ENCODE results near the gene SNX32.

SNX32 gene

GRCh38 chr11:65873318-65874156 is 39.8 kb downstream of the SNX32 start:
- Histone ChIP-seq H3K27me3 (replicated peaks in 2 of 5; ENCODE audit: control insufficient read depth in 4 of 5, insufficient read depth in 5 of 5, low read length in 4 of 5) (no peaks in the 10 kb centered on the region), H3K4me1 (ENCODE audit: control extremely low read depth in 1 of 4, control insufficient read depth in 4 of 4, insufficient read depth in 4 of 4, low read length in 3 of 4) (peaks cover 0 to 53% (median 40%) of the 10 kb centered on the region in 4 experiments), H3K36me3 (ENCODE audit: control insufficient read depth in 4 of 4, insufficient read depth in 4 of 4, low read length in 3 of 4) (peaks cover 0 to 1% (median 0%) of the 10 kb centered on the region in 4 experiments), H3K4me3 (ENCODE audit: control insufficient read depth in 1 of 7, extremely low read depth in 1 of 7, insufficient read depth in 4 of 7, low read depth in 2 of 7, low read length in 6 of 7) (peak overlapping the region; percentile 10 to 82 (median 65)), H3K9me3 (ENCODE audit: control extremely low read depth in 1 of 5, control insufficient read depth in 4 of 5, insufficient read depth in 2 of 5, low read depth in 1 of 5, low read length in 4 of 5) (no peaks in the 10 kb centered on the region), H3K27ac (ENCODE audit: insufficient read depth in 1 of 2, low read depth in 1 of 2, low read length in 2 of 2, poor library complexity in 1 of 2, severe bottlenecking in 2 of 2) (peak overlapping the region in 1 of 2 experiments; percentile 43)
- CTCF ChIA-PET = interaction anchor here (7.7 to 11.0 kb wide), 2 partner anchors 12 kb away, joined by 81 to 168 read pairs; partner anchors contain the start of genes CCDC85B, FIBP and MUS81
- peak; percentile 84 to 89 (median 89) for DNase-seq
- POLR2A ChIA-PET = interaction anchor here (1.0 kb wide), 1 partner anchor 19 kb away, joined by 4 read pairs; no protein-coding TSS in a partner anchor
- 2% methylated on average over 27 of the region's 54 CpGs for WGBS (ENCODE audit: insufficient coverage)

DNA sequence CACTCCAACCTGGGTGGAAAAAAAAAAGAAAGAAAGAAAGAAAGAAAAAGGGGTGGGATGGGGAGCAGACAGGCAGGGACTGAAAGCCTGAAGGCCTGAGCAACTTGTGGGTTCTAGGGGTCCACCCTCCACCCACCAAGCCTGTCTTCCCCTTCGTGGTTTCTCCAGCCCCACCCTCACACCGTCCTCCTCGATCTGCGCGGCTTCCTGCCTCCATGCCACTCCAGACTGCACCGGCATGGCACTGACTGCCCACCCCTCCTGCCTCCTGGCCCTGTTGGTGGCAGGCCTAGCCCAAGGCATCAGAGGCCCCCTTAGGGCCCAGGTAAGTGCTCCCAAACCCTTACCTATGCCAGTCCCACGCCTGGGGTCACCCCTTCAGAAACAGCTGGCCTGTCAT is 45.9 kb downstream of the SNX32 start, which contains the start of gene CTSW:
TSS of gene CTSW (plus strand) at position 221 of the 400 bp plus-strand sequence. CDS start at position 239, 18 bp downstream.
- Histone ChIP-seq H3K9me3 (ENCODE audit: control extremely low read depth in 1 of 5, control insufficient read depth in 4 of 5, insufficient read depth in 2 of 5, low read depth in 1 of 5, low read length in 4 of 5) (no peaks in the 10 kb centered on the region), H3K4me1 (ENCODE audit: control extremely low read depth in 1 of 4, control insufficient read depth in 4 of 4, insufficient read depth in 4 of 4, low read length in 3 of 4) (peaks cover 0 to 39% (median 26%) of the 10 kb centered on the region in 4 experiments), H3K27ac (ENCODE audit: insufficient read depth in 1 of 2, low read depth in 1 of 2, low read length in 2 of 2, poor library complexity in 1 of 2, severe bottlenecking in 2 of 2) (peak within 1 kb of the TSS; percentile 4 to 54), H3K36me3 (ENCODE audit: control insufficient read depth in 4 of 4, insufficient read depth in 4 of 4, low read length in 3 of 4) (peaks cover 2 to 33% (median 21%) of the 10 kb centered on the region in 4 experiments), H3K27me3 (replicated peaks in 2 of 5; ENCODE audit: control insufficient read depth in 4 of 5, insufficient read depth in 5 of 5, low read length in 4 of 5) (no peaks in the 10 kb centered on the region), H3K4me3 (ENCODE audit: control insufficient read depth in 1 of 7, extremely low read depth in 1 of 7, insufficient read depth in 4 of 7, low read depth in 2 of 7, low read length in 6 of 7) (peak within 1 kb of the TSS in 6 of 7 experiments; percentile 31 to 72 (median 56))
- POLR2A ChIA-PET = interaction anchor here (0.6 to 2.2 kb wide), 5 partner anchors 11 to 380 kb away, joined by 3 to 6 read pairs (median 3); partner anchors contain the start of genes CCDC85B and CFL1
- DNase-seq = peak in 2 of 3 donors; percentile 78 to 85
- WGBS (ENCODE audit: insufficient coverage) = 0% methylated on average over 7 of the region's 7 CpGs
- CTCF ChIA-PET = interaction anchor here (0.9 to 5.6 kb wide), 5 partner anchors 9 to 32 kb away, joined by 3 to 27 read pairs (median 3); partner anchors contain the start of genes CCDC85B and FIBP

- H3K27ac ChIP-seq (ENCODE audit: insufficient read depth in 1 of 2, low read depth in 1 of 2, low read length in 2 of 2, poor library complexity in 1 of 2, severe bottlenecking in 2 of 2) = peak overlapping the region in 1 of 2 experiments; percentile 54
- H3K4me1 ChIP-seq (ENCODE audit: control extremely low read depth in 1 of 4, control insufficient read depth in 4 of 4, insufficient read depth in 4 of 4, low read length in 3 of 4) = peaks cover 0 to 42% (median 29%) of the 10 kb centered on the region in 4 experiments
- H3K4me3 ChIP-seq (ENCODE audit: control insufficient read depth in 1 of 7, extremely low read depth in 1 of 7, insufficient read depth in 4 of 7, low read depth in 2 of 7, low read length in 6 of 7) = peak overlapping the region in 6 of 7 experiments; percentile 31 to 72 (median 56)
- CTCF ChIA-PET = interaction anchor here (0.9 to 11.9 kb wide), 4 partner anchors 9 to 32 kb away, joined by 3 to 168 read pairs (median 15); partner anchors contain the start of genes CCDC85B, EFEMP2 and FIBP
- H3K9me3 ChIP-seq (ENCODE audit: control extremely low read depth in 1 of 5, control insufficient read depth in 4 of 5, insufficient read depth in 2 of 5, low read depth in 1 of 5, low read length in 4 of 5) = no peaks in the 10 kb centered on the region
- H3K36me3 ChIP-seq (ENCODE audit: control insufficient read depth in 4 of 4, insufficient read depth in 4 of 4, low read length in 3 of 4) = peaks cover 2 to 37% (median 24%) of the 10 kb centered on the region in 4 experiments
- DNase-seq = no peak
- 61% methylated on average over 7 of the region's 7 CpGs for WGBS (ENCODE audit: insufficient coverage)
- POLR2A ChIA-PET = interaction anchor here (0.9 to 2.2 kb wide), 4 partner anchors 10 to 22 kb away, joined by 3 to 6 read pairs (median 4); partner anchors contain the start of genes CCDC85B and CFL1
- no peaks in the 10 kb centered on the region for H3K27me3 ChIP-seq (replicated peaks in 2 of 5; ENCODE audit: control insufficient read depth in 4 of 5, insufficient read depth in 5 of 5, low read length in 4 of 5)
These were observed 46.3 kb downstream of the SNX32 start for GRCh38 chr11:65880027-65880426.

- ChIA-PET POLR2A (interaction anchor here (0.6 to 2.2 kb wide), 2 partner anchors 9 to 328 kb away, joined by 3 to 6 read pairs; partner anchors contain the start of gene CCDC85B), CTCF (interaction anchor here (1.0 to 11.9 kb wide), 10 partner anchors 8 to 241 kb away, joined by 3 to 168 read pairs (median 4); partner anchors contain the start of genes CCDC85B, EFEMP2, FIBP and MUS81)
- peaks cover 0 to 45% (median 29%) of the 10 kb centered on the region in 4 experiments for H3K4me1 ChIP-seq (ENCODE audit: control extremely low read depth in 1 of 4, control insufficient read depth in 4 of 4, insufficient read depth in 4 of 4, low read length in 3 of 4)
- peak overlapping the region in 1 of 2 experiments; percentile 4 for H3K27ac ChIP-seq (ENCODE audit: insufficient read depth in 1 of 2, low read depth in 1 of 2, low read length in 2 of 2, poor library complexity in 1 of 2, severe bottlenecking in 2 of 2)
- 43% methylated on average over 6 of the region's 7 CpGs for WGBS (ENCODE audit: insufficient coverage)
- no peaks in the 10 kb centered on the region for H3K27me3 ChIP-seq (replicated peaks in 2 of 5; ENCODE audit: control insufficient read depth in 4 of 5, insufficient read depth in 5 of 5, low read length in 4 of 5)
- peaks cover 7 to 45% (median 33%) of the 10 kb centered on the region in 4 experiments for H3K36me3 ChIP-seq (ENCODE audit: control insufficient read depth in 4 of 4, insufficient read depth in 4 of 4, low read length in 3 of 4)
- peak overlapping the region in 4 of 7 experiments; percentile 1 to 72 (median 29) for H3K4me3 ChIP-seq (ENCODE audit: control insufficient read depth in 1 of 7, extremely low read depth in 1 of 7, insufficient read depth in 4 of 7, low read depth in 2 of 7, low read length in 6 of 7)
- H3K9me3 ChIP-seq (ENCODE audit: control extremely low read depth in 1 of 5, control insufficient read depth in 4 of 5, insufficient read depth in 2 of 5, low read depth in 1 of 5, low read length in 4 of 5) = no peaks in the 10 kb centered on the region
- DNase-seq = no peak
These were observed 47.2 kb downstream of the SNX32 start for GRCh38 chr11:65880844-65881421.

DNA sequence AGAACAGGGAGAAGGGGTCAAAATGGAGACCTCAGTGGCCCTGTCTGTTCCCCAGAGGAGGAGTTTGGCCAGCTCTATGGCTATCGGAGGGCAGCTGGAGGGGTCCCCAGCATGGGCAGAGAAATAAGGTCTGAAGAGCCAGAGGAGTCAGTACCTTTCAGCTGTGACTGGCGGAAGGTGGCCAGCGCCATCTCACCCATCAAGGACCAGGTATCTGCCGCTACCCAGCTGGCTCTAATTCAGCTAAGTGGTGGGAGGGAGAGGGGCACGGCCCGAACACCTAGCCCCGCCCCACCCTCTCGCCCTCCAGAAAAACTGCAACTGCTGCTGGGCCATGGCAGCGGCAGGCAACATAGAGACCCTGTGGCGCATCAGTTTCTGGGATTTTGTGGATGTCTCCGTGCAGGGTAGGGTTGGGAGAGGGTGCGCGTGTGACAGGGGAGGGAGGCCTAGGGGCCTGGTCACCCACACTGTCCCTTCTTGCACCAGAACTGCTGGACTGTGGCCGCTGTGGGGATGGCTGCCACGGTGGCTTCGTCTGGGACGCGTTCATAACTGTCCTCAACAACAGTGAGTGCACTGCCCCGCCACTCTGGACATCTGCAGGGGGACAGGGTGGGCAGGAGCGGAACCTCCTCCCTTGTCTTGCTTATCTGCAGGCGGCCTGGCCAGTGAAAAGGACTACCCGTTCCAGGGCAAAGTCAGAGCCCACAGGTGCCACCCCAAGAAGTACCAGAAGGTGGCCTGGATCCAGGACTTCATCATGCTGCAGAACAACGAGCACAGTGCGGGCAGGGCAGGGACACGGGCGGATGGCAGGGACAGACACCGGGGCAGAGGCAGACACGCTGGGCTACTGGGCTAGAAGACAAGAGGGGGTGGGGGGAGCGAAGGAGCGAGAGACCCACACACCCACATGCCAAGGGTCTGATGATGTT is 48.6 kb downstream of the SNX32 start:
- Histone ChIP-seq H3K4me3 (ENCODE audit: control insufficient read depth in 1 of 7, extremely low read depth in 1 of 7, insufficient read depth in 4 of 7, low read depth in 2 of 7, low read length in 6 of 7) (no peak overlapping the region), H3K36me3 (ENCODE audit: control insufficient read depth in 4 of 4, insufficient read depth in 4 of 4, low read length in 3 of 4) (peaks cover 7 to 56% (median 44%) of the 10 kb centered on the region in 4 experiments), H3K27ac (ENCODE audit: insufficient read depth in 1 of 2, low read depth in 1 of 2, low read length in 2 of 2, poor library complexity in 1 of 2, severe bottlenecking in 2 of 2) (no peak overlapping the region), H3K4me1 (ENCODE audit: control extremely low read depth in 1 of 4, control insufficient read depth in 4 of 4, insufficient read depth in 4 of 4, low read length in 3 of 4) (peaks cover 0 to 47% (median 32%) of the 10 kb centered on the region in 4 experiments), H3K27me3 (replicated peaks in 2 of 5; ENCODE audit: control insufficient read depth in 4 of 5, insufficient read depth in 5 of 5, low read length in 4 of 5) (no peaks in the 10 kb centered on the region), H3K9me3 (ENCODE audit: control extremely low read depth in 1 of 5, control insufficient read depth in 4 of 5, insufficient read depth in 2 of 5, low read depth in 1 of 5, low read length in 4 of 5) (no peaks in the 10 kb centered on the region)
- 94% methylated on average over 26 of the region's 30 CpGs for WGBS (ENCODE audit: insufficient coverage)
- CTCF ChIA-PET = interaction anchor here (0.7 to 11.9 kb wide), 11 partner anchors 6 to 257 kb away, joined by 3 to 168 read pairs (median 7); partner anchors contain the start of genes CCDC85B, CFL1, EFEMP2 and FIBP
- POLR2A ChIA-PET = interaction anchor here (0.6 kb wide), 1 partner anchor 56 kb away, joined by 8 read pairs; no protein-coding TSS in a partner anchor
- no peak for DNase-seq
